ENCODE results near the gene C2orf92. TPM values are rescaled to one million over a fixed set of nuclear protein-coding genes. Genes with fewer than 3 reads are reported as not detected.

Gene C2orf92
- polyA plus RNA-seq, 2 of the 4 experiments (the other 2 are of a cell fraction): 1.1 to 2.7 TPM

- TF ChIP-seq CTCF (IDR thresholded peaks at IDR 0.05): peak; percentile 65
- no peak for TF ChIP-seq RCOR1 (IDR thresholded peaks at IDR 0.05; ENCODE audit: low read depth, low read length)
- no peak for TF ChIP-seq ZNF302 (CRISPR knock-in tag; IDR thresholded peaks at IDR 0.05)
- TF ChIP-seq ELK1 (IDR thresholded peaks at IDR 0.05; ENCODE audit: low read depth, low read length): no peak
Measured at GRCh38 chr2:97740590-97741182, 71.2 kb downstream of the C2orf92 start (continued).

- 89% methylated on average over 13 of the region's 20 CpGs for WGBS (ENCODE audit: missing lambda C conversion rate)
- H3K9me3 ChIP-seq: no peaks in the 10 kb centered on the region
- DNase-seq (ENCODE audit: low read depth in 1 of 2, low spot score in 1 of 2) (no peak), FAIRE-seq (no peak), ATAC-seq (no peak)
- TF ChIP-seq ATOH8 (CRISPR knock-in tag; IDR thresholded peaks at IDR 0.05; ENCODE audit: low read depth) (no peak), FOSL2 (IDR thresholded peaks at IDR 0.05) (no peak), FOSL2 (CRISPR knock-in tag; IDR thresholded peaks at IDR 0.05) (no peak), CTCF (IDR thresholded peaks at IDR 0.05) (no peak), RCOR1 (IDR thresholded peaks at IDR 0.05; ENCODE audit: low read depth, low read length) (no peak), RFX5 (IDR thresholded peaks at IDR 0.05) (no peak), NFE2L2 (conservative IDR thresholded peaks at IDR 0.05; ENCODE audit: low read length) (no peak), ZNF302 (CRISPR knock-in tag; IDR thresholded peaks at IDR 0.05) (no peak), ESRRA (IDR thresholded peaks at IDR 0.05; ENCODE audit: borderline replicate concordance, low read length) (no peak), ZFP36 (IDR thresholded peaks at IDR 0.05; ENCODE audit: borderline replicate concordance, partially characterized antibody) (no peak), TFCP2L1 (CRISPR knock-in tag; IDR thresholded peaks at IDR 0.05) (no peak), CHD4 (IDR thresholded peaks at IDR 0.05; ENCODE audit: borderline replicate concordance) (no peak), MYC (IDR thresholded peaks at IDR 0.05; ENCODE audit: borderline replicate concordance, low read length) (no peak), MAZ (IDR thresholded peaks at IDR 0.05; ENCODE audit: borderline replicate concordance, low read depth, low read length) (no peak), TP53 (CRISPR knock-in tag; IDR thresholded peaks at IDR 0.05) (no peak), PBX3 (IDR thresholded peaks at IDR 0.05) (no peak), CBX2 (IDR thresholded peaks at IDR 0.05; ENCODE audit: borderline replicate concordance, low read depth) (no peak), RARB (CRISPR knock-in tag; IDR thresholded peaks at IDR 0.05) (no peak)
- ChIA-PET CTCF (interaction anchor here (0.9 to 2.9 kb wide), 16 partner anchors 11 to 644 kb away, joined by 3 to 27 read pairs (median 5); no protein-coding TSS in a partner anchor), POLR2A (no interaction called here)
- no peak overlapping the region for H3K4me3 ChIP-seq
- H3K4me2 ChIP-seq: no peak overlapping the region
- H3K27ac ChIP-seq: no peak overlapping the region
- no peaks in the 10 kb centered on the region for H3K4me1 ChIP-seq
Measured at GRCh38 chr2:97741251-97741650, 71.7 kb downstream of the C2orf92 start.
